WERI-Rb-1 (cell line): ENCODE data around the gene METTL24.

Source experiments
- DNase-seq: peaks from one replicate; pipeline ENCODE4 v3.0.0-alpha.2; 2020
- H3K27ac ChIP-seq: fragments of 250-450 bp; sonication (Bioruptor Pico); 2 replicates; pipeline ENCODE4 v1.5.1; 2020; ENCODE audit warnings: mild to moderate bottlenecking, moderate library complexity
- H3K27me3 ChIP-seq: fragments of 250-450 bp; sonication (Bioruptor Pico); 2 replicates; pipeline ENCODE4 v1.5.1; 2021; ENCODE audit warnings: mild to moderate bottlenecking, low read depth, moderate library complexity; ENCODE audit not compliant: insufficient read depth, severe bottlenecking
- H3K36me3 ChIP-seq: fragments of 250-450 bp; sonication (Bioruptor Pico); 2 replicates; pipeline ENCODE4 v1.5.1; 2020; ENCODE audit warnings: mild to moderate bottlenecking, moderate library complexity
- H3K4me3 ChIP-seq: 2 replicates; pipeline ENCODE4 v1.5.1; 2011; ENCODE audit warnings: low read depth, mild to moderate bottlenecking, control low read depth, low read length
- H3K9me3 ChIP-seq: fragments of 250-450 bp; sonication (Bioruptor Pico); 2 replicates; pipeline ENCODE4 v1.5.1; 2021; ENCODE audit warnings: mild to moderate bottlenecking, moderate library complexity; ENCODE audit not compliant: severe bottlenecking
- TF ChIP-seq, protein P1 (sequence below): IDR thresholded peaks from 2 replicates; pipeline ENCODE4 v1.5.1; 2011; ENCODE audit warnings: low read depth, mild to moderate bottlenecking, control low read depth, inconsistent platforms, low read length

METTL24 gene

DNA sequence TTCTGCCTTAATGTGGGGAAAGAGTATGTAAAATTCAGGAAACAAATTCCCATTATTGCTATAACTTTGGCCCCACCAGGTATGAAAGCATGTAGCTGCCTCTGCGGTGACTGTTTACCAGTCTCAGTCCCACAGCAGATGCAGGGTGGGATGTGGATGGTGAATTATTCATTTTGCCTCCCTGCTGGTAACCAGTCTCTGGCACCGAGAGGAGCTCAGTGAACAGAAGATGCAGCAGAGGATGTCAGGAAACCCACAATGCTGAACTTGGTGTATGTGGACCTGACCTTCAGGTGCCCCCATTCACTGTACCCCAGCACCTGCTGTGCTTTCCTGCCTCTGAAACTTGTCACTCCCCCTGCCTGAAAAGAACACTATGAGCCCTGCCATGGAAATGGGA is 8.8 kb upstream of the METTL24 start:
- Histone ChIP-seq H3K9me3 (no peaks in the 10 kb centered on the region), H3K36me3 (no peaks in the 10 kb centered on the region), H3K4me3 (no peak overlapping the region), H3K27ac (no peak overlapping the region), H3K27me3 (no peaks in the 10 kb centered on the region)
- TF ChIP-seq, protein P1, sequence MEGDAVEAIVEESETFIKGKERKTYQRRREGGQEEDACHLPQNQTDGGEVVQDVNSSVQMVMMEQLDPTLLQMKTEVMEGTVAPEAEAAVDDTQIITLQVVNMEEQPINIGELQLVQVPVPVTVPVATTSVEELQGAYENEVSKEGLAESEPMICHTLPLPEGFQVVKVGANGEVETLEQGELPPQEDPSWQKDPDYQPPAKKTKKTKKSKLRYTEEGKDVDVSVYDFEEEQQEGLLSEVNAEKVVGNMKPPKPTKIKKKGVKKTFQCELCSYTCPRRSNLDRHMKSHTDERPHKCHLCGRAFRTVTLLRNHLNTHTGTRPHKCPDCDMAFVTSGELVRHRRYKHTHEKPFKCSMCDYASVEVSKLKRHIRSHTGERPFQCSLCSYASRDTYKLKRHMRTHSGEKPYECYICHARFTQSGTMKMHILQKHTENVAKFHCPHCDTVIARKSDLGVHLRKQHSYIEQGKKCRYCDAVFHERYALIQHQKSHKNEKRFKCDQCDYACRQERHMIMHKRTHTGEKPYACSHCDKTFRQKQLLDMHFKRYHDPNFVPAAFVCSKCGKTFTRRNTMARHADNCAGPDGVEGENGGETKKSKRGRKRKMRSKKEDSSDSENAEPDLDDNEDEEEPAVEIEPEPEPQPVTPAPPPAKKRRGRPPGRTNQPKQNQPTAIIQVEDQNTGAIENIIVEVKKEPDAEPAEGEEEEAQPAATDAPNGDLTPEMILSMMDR: no peak
- no peak for DNase-seq

DNA sequence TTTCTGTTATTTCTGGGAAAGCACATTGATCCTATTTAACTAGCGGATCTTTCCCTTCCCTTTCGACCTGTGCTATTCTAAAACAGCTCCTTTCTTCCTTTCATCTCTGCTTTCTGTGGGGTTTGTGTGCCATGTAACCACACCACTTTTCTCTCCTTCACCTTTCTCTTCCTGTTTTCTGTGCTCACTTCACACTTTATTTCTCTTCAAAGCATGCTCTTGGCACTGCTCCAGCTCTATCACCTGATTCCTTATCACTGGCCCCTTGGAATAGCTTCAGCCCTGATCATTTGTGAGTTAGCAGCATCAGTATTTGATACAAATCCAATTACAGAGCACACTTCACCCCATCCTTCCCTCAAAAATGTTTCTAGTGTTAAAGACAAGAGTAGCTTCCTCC is 8.1 kb upstream of the METTL24 start:
- no peak overlapping the region for H3K27ac ChIP-seq
- H3K36me3 ChIP-seq: no peaks in the 10 kb centered on the region
- H3K9me3 ChIP-seq: no peaks in the 10 kb centered on the region
- H3K4me3 ChIP-seq: no peak overlapping the region
- no peak for DNase-seq
- TF ChIP-seq, protein P1: no peak
- H3K27me3 ChIP-seq: no peaks in the 10 kb centered on the region

DNA sequence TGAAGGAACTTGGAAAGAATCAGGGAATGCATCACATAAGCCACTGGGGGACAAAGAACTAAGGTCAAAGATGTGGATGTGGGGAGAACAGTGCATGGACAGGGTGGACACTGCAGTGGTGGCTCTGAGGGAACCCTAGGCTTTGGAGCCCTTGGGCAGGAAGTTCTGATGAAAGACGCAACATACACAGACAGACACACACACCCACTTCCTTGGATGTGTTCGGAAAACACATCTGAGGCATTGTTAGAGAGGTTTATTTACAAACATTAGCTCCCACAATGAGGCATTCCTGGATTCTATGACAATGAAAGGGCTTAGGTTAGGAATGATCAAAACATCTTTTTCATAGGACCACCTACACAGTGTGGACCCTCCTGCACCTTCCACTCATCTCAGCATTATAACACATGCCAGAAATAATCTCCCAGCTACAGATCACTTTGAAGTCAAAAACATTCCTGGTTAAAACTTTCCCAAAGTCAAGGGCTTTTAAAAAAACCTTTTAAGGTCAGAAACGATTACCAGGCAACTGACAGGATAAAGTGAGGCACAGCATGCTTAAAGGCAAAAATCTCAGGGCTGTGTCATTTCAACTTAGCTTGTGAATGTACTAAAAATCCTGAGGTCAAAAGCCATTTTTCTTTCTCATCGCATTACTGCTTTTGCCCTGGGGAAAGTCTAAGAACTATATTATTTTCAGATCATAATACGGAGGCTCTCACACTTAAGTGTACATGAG is 6.4 kb upstream of the METTL24 start:
- no peak overlapping the region for H3K27ac ChIP-seq
- no peaks in the 10 kb centered on the region for H3K27me3 ChIP-seq
- H3K9me3 ChIP-seq: no peaks in the 10 kb centered on the region
- no peak overlapping the region for H3K4me3 ChIP-seq
- TF ChIP-seq, protein P1: no peak
- no peaks in the 10 kb centered on the region for H3K36me3 ChIP-seq
- DNase-seq: no peak

DNA sequence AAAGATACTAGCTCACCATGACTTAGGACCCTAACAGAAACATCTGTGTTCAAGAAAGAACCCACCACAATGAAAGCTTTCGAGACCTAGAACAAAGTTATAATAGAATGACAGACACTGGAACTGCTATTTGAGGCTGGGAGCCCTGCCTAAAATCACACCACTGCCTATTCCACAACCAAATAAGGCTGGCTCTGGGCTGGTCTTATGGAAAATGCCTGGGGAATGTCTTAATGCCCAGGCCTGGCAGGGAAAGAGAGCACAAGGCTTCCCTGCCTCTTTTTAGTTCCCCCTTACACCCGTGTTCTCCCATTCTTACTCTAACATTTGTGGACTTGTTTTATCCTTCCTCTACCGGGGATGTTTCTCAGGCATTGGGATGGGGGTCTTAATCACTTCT is 5.6 kb upstream of the METTL24 start:
- TF ChIP-seq, protein P1: no peak
- Histone ChIP-seq H3K27me3 (no peaks in the 10 kb centered on the region), H3K4me3 (no peak overlapping the region), H3K36me3 (no peaks in the 10 kb centered on the region), H3K9me3 (no peaks in the 10 kb centered on the region), H3K27ac (no peak overlapping the region)
- no peak for DNase-seq

DNA sequence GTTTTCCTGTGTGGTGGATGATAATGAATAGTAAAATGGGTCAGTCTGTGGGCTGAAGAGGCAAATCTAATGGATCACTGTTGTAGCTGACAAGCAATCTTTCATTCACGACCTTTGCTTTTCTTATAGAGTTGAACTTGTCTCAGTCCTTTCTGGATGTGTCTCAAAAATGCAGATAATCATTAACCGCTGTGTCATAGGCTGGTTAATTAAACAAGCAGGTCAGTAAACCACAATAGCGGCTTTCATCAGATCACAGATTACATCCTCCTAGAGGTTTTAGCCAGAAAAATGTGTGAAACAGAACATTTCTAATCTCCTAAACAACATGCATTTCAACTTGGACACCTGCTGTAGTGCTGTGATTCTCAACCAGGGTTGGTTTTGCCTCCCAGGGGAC is 2.5 kb upstream of the METTL24 start:
- Histone ChIP-seq H3K27ac (no peak overlapping the region), H3K36me3 (no peaks in the 10 kb centered on the region), H3K4me3 (no peak overlapping the region), H3K27me3 (no peaks in the 10 kb centered on the region), H3K9me3 (no peaks in the 10 kb centered on the region)
- no peak for DNase-seq
- TF ChIP-seq, protein P1: no peak

DNA sequence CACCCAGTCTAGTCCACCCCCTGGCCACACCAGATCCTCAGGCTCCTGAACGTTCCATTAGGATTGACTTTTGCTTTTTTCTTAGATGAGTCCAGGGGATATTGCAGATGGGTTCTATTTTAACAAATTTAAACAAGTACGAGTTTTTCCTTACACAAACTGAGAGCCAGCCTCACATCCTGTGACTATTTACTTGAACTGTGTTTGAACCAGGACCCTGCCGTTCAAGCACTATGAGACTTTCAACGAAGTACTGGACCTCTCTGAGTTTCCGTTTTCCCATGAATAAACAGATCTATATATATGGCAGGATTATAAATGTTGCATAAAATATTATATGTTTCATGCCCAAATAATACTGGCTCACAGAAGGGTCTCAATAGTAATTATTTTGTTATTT is 1.4 kb upstream of the METTL24 start:
- TF ChIP-seq, protein P1: no peak
- Histone ChIP-seq H3K27me3 (no peaks in the 10 kb centered on the region), H3K36me3 (no peaks in the 10 kb centered on the region), H3K9me3 (no peaks in the 10 kb centered on the region), H3K4me3 (no peak overlapping the region), H3K27ac (no peak overlapping the region)
- DNase-seq: no peak
